Stimulated activated naive CD4-positive, alpha-beta T cell treated with Interleukin-2 at 50 U/mL for 16 hours (primary cell): Measurements from ENCODE around the gene UAP1L1.
A peak's percentile ranks its signal among the peaks of the same experiment; 100 is the strongest.
"Not testable (repeated sequence)": the region's sequence is repeated elsewhere in the genome, so short reads cannot be mapped to it uniquely, and the experiment has no call there.

Experiments used
- DNase-seq: peaks from one replicate; lab custom pipeline; 2025; lab: John Stamatoyannopoulos, UW

The UAP1L1 gene

DNA sequence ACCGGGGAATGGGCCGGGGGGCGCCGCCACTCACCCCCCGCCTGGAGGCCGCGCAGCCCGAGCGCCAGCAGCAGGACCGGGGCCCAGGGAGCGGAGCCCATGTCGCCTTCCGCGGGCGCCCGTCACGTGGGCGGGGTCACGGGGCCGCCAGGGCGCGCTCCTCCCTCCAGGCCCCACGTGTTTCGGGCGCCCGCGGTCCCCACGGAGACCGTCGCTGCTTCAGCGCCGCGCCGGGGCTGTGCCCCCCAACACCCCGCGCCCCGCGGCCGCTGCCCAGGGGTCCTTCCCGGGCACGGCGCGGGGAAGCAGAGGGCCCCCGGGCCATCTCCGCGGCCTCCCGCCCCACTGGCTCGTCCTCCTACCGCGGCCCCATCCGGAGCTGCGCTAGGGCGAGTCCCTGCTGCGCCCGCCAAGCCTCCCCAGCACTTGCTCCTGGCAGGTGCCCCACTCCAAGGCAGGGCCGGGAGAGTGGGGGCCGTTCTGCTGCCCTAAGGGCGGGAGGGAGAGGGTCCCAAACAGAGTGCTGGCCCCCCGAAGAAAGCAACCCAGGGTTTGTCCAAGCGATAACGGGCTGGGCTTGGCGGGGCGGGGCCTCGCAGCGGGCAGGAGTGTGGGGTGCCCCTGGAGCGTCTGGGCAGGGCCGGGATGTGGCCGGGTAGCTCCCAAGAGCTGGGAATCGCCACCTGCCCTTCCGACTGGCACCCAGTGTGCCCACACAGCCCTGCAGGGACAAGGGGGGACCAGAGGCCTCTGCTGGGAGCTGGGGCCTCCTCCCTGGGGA, 37.5 kb downstream of the UAP1L1 start, which contains the start of gene DPP7:
TSS of gene DPP7 (minus strand) at position 121 of the 781 bp plus-strand sequence. CDS start at position 101, 20 bp downstream.
- DNase-seq = peak; percentile 75

DNA sequence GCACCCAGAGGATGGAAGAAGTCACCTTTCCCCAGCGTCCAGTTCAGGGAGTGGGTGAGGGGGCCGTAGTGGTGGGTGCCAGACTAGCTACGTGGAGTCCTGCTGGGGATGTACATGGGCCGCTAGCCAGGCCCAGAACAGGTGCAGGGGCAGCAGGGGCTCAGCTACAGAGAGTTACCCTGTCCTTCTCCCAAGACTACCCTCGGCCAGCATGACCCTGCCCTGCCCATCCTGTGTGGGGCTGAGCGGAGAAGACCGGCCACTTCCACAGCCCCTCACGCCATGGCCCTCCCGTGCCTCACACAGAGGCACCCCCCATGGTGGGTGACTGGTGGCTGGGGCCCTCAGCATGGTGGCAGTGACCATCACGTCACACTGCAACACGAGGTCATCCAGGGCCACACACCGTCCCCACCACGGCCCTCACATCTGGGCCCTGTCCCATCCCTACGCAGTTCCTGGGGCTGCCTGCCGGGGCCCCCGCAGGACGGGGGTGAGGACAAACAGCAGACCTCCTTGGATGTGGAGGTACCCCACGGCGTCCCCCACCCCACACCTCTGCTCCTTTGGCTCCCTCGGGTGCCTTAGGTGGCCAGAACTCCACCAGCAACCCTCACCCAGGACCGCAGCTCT, 38.2 kb downstream of the UAP1L1 start:
- DNase-seq = no peak

DNA sequence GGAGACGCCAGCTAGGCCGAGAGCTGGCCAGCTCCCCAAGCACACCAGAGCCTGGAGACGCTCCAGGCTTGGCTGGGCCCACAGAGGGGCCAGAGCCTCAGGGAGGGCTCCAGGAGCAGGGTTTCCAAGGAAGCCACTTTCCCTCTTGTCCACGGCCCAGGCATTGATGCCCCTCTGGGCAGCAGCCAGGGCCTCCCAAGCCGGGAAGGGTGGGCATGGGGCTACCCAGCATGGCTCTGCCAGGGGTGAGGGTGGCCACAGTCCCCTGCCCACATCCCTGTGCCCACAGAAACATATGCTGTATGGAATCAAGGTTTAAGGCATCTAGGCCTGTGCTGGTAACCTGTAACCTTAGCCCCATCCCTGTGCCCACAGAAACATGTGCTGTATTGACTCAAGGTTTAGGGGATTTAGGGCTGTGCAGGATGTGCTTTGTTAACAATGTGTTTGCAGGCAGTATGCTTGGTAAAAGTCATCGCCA, 38.8 kb downstream of the UAP1L1 start:
- DNase-seq = no peak

DNA sequence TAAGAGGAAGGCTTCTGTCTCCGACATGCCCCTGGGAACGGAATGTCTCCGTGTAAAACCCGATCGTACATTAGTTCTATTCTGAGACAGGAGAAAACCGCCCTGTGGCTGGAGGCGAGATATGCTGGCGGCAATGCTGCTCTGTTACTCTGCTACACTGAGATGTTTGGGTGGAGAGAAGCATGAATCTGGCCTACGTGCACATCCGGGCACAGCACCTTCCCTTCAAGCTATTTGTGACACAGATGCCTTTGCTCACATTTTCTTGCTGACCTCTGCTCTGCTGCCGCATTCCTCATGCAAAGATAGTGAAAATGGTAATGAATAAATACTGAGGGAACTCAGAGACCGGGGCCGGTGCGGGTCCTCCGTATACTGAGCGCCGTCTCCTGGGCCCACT, 39.4 kb downstream of the UAP1L1 start:
- DNase-seq = no peak

DNA sequence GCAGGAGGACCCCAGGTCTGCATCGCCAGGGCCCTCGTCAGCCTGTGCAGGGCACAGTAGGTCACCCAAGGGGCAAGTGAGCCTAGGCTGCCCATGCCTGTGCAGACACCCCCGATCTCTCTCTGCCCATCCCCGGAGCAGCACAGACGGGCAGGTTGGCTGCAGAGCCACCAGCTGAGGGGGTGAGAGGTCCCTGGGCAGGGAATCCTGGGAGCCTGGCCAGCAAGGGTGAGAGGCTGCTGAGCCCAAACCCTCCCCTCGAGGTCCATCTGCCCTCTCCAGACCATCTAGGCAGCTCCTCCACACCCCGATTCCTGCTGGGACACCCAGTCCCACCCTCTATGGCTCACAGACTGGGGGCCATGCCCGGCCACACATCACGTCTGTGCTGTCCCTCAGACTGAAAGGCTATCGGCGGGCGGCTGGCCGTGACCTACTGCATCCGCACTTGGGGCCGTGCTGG, 40.0 kb downstream of the UAP1L1 start:
- DNase-seq = no peak

DNA sequence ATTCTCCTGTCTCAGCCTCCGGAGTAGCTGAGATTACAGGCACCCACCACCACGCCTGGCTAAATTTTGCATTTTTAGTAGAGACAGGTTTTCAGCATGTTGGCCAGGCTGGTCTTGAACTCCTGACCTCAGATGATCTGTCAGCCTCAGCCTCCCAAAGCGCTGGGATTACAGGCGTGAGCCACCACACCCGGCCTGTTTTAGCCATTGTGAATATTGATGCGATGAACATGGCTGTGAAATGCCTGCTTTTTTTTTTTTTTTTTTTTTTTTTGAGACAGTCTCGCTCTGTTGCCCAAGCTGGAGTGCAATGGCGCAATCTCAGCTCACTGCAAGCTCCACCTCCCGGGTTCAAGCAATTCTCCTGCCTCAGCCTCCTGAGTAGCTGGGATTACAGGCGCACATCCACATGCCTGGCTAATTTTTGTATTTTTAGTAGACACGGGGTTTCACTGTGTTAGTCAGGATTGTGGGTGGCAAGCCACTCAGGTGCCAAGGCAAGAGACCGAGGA, 40.8 kb downstream of the UAP1L1 start:
- DNase-seq = not testable (repeated sequence)

DNA sequence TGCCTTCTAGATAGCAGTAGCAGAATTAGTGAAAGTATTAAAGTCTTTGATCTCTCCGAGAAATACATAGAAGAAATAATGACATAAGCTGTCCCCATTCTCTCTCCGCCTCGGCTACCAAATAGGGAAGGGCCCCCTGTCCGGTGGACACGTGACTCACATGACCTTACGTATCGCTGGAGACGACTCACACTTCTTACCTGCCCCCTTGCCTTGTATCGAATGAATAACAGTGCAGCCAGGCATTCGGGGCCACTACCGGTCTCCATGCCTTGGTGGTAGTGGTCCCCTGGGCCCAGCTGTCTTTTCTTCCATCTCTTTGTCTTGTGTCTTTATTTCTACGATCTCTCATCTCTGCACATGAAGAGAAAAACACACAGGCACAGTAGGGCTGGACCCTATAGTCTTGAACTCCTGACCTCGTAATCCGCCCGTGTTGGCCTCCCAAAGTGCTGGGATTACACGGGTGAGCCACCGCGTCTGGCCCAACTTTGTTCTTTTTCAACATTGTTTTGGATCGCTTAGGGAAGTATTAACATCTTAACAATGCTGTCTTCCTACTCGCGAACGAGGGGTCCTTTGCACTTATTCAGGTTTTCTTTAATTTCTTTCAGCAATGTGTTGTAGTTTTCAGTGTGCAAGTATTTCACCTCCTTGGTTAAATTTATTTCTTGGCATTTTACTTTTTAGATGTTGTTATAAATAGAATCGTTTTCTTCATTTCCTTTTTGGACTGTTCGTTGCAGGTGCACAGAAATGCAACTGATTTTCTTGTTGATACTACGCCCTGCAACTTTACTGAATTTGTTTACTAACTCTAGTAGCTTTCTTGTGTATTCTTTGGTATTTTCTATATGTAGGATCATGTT, 44.8 kb downstream of the UAP1L1 start:
- DNase-seq = not testable (repeated sequence)

DNA sequence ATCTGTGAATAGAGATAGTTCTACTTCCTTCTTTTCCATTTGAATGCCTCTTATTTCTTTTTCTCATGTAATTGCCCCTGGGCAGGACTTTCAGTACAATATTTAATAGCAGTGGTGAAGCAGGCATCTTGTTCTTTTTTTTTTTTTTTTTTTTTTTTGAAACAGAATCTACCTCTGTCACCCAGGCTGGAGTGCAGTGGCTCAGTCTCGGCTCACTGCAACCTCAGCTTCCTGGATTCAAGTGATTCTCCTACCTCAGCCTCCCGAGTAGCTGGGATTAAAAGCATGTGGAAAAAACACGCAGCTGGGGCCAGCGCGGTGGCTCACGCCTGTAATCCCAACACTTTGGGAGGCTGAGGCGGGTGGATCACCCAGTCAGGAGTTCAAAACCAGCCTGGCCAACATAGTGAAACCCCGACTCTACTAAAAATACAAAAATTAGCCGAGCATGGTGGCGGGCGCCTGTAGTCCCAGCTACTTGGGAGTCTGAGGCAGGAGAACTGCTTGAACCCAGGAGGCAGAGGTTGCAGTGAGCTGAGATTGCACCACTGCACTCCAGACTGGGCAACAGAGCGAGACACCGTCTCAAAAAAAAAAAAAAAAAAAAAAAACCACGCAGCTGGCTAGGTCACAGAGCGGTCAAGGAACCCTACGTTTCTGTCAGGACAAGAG, 45.6 kb downstream of the UAP1L1 start:
- DNase-seq = not testable (repeated sequence)

DNA sequence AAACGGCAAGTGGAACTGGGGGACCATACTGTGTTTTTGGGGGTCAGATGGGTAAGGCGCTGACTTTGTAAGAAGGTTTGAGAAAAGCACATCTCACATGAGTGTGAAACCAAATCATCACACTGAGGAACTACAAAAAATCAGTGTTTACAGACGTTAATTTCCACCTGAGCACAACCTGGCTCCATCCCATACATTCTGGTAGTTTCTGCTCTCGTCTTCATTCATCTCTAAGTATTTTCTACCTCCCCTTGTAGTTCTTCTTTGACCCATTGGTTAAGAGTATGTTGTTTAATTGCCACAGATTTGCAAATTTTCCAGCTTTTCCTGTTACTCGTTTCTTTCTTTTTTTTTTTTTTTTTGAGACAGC, 46.1 kb downstream of the UAP1L1 start:
- no peak for DNase-seq

DNA sequence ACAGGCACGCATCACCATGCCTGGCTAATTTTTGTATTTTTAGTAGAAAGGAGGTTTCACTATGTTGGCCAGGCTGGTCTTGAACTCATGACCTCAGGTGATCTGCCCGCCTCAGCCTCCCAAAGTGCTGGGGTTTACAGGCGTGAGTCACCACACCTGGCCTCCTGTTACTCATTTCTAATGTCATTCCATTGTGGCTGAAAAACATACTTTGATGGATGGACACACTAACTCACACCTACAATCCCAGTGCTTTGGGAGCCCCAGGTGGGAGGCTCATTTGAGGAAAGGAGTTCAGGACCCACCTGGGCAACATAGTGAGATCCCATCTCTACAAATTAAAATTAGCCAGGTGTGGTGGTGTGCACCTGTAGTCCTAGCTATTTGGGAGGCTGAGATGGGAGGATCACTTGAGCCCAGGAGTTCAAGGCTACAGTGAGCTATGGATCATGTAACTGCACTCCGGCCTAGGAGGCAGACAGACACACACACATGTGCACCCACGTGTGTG, 46.7 kb downstream of the UAP1L1 start:
- not testable (repeated sequence) for DNase-seq

DNA sequence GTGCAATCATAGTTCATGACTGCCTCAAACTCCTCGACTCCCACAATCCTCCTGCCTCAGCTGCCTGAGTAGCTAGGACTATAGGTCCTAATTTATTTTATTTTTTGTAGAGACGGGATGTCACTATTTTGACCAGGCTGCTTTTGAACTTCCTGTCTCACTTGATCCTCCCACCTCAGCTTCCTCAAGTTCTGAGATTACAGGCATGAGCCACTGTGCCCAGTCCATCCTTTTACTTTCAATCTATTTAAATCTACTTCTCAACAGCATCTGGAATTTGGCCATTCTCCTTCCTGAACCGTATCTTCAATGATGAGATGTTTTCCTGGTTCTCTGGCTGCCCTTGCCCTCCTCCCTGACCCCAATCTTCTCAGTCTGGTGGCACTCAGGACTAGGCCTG, 49.5 kb downstream of the UAP1L1 start:
- DNase-seq = no peak

DNA sequence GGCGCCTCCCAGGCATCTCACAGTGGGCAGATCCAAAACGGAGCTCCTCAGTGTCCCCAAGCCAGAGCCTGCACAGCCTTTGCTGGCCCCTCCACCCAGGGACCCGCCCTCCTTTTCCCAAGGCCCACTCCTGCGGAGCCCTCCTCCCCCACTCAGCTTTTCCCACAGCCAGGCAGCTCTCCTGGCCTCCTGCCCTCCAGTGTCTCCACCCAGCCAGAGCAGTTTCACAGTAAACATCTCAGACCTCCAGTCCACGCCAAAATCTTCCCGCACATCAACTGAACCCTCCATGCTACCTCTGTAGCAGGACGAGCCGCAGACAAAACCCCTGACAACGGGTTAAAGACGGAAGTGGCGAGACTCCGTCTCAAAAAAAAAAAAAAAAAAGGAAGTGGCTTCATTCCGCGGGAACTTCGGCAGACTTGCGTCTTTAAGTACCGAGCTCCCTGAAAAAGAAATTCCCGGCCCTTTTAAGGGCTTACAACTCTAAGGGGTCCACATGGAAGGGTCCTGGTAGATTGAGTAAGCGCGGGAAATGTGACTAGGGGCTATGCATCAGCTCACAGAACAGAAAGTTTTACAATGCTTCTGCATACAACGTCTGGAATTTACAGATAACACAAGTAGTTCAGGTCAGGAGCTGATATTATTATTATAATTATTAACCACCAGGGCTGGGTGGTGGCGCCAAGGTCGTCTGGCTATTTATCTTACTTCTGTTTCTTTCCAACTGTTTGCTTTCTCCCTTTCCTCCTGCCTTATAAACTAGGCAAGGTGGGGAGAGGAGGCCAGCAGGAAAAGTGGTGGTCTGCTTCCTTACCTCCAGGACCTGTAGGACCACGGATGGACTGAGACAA, 50.2 kb downstream of the UAP1L1 start:
- DNase-seq = peak; percentile 18

DNA sequence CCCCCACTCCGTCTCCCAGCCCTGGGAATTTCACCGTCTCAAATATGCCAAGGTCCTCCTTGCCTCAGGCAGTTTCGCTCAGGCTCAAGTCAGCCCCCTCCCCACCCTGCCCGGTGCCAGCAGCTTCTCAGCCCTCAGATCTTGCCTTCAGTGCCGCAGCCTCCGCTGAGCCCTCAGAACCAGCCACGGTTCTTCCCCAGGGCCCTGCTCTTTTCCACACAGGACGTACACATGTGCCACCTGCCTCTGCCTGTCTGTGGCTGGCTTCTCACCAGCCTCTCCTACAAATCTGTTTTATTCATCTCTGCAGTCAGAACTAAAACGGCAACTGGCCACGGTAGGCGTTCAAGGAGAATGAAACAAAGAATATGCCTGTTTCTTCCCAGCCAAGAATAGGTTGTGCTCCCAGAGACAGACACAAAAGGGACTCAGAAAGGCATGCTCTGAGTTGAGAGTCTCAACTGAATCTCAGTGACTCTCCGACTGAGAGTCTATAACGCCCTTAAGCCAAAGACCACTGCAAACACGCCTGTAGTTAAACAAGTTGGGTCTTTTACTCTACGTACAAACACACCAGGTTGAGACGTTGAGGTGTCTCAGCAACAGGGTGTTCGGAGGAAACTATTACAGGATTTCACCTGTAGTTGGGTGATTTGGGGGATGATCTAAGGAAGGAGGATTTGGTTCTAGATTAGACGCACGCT, 51.0 kb downstream of the UAP1L1 start:
- peak; percentile 29 for DNase-seq

DNA sequence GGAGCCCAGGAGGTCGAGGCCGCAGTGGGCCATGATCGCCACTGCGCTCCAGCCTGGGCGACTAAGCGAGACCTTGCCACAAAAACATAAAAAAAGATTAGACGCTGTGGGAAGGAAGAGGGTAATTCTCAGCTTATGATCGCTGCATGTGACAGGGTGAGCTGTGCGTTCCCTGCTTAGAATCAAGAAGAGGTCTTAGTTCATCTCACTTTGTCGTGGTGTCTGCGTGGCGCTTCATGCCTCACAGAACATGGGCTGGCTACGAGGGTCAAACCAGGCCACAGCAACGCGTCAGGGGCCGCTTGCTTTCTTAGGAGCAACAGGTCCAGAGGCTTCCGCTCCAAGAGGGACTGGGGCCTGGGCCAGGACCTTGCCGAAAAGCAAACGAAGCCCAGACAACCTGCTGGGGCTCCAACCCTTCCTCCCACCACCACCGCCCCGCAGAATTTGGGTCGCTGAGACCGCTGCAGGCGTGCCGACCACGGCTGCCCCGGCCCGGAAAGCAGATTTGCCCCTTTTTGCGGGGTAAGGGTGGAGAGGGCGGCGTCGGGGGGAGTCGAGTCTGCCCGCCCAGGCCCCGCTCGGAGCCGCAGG, 51.6 kb downstream of the UAP1L1 start:
- DNase-seq = no peak

DNA sequence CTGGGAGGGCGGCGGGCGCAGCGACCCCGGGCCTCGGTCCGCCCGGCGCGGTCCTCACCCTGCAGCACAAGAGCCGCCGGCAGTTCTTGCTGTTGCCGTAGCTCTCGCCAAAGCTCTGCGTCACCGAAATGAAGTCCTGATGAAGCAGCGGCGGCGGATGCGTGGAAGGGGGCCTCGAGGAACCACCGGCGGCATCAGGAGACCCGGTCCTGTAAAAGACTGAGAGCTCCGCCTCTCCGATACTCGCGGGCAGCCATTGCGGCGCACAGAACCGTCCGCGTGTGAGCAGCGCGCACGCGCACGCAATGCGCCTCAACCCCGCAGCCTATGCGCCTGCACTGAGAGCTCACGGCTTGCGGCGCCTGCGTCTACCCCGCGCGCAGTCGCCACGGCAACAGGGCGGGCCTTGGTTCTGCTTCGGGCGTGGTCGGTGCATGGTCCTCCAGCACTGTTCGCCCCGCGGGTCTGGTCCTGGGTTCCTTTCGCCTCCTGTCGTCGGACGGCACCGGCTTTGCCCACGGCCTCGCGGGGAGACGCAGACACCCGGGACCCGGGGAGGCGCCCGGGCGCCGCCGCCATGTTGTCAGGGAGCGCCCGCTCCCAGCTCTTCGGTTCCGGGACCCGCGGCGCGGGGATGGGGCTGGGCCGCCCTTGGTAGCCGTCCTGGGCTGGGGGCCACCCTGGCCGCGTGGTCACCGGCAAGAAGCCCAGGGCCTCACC, 52.3 kb downstream of the UAP1L1 start:
- peak; percentile 90 for DNase-seq

DNA sequence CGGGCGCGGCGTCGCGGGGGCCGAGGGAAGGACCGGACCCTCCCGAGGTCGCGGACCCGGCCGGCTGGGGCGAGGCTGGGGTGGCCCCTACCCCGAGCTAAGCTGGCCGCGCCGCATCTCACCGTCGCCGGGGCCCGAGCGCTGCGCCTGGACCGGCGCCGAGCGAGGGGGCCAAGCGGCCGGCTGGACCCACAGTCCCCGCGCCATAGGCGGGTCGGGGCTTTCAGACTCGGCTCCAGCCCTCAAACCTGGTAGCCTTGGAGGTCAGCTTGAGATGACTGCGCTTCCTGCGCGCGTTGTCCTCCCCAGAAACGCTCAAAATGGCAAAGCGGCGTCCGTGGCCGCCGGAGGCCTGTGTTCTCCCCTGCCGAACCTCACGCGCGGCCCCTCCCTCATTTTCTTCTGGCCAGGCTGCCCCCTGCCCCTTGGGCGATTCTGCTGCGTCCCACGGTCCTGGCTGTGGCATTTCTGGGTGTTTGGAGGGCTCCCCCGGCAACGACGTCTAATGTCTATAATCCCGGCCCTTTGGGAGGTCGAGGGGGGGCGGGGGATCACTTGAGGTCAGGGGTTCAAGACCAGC, 52.9 kb downstream of the UAP1L1 start:
- DNase-seq = no peak
